Gastroesophageal sphincter (tissue), 4 donors: ENCODE data around the gene UBE2V1. TPM values are rescaled to one million over a fixed set of nuclear protein-coding genes. Genes with fewer than 3 reads are reported as not detected.

ENCODE experiments used
- ATAC-seq: fragments of 150-250 bp; one replicate; pipeline ENCODE4 v1.9.1; 2016; ENCODE audit warnings: mild to moderate bottlenecking, moderate library complexity
- H3K27ac ChIP-seq, 4 donors: fragments of 200-600 bp; sonication (generic) in 3 of 4; 1 replicate in 3 of 4; 2 replicates in 1 of 4; pipeline ENCODE4 v1.5.1; 2016 to 2019
- H3K27me3 ChIP-seq: fragments of 200-600 bp; sonication (generic); one replicate; pipeline ENCODE4 v1.5.1; 2019
- H3K36me3 ChIP-seq, 2 donors: fragments of 200-600 bp; sonication (generic); one replicate each; pipeline ENCODE4 v1.5.1; 2019; ENCODE audit warnings: control low read depth in 1 of 2
- H3K4me1 ChIP-seq, 3 donors: fragments of 200-600 bp; sonication (generic); 1 replicate in 2 of 3; 2 replicates in 1 of 3; pipeline ENCODE4 v1.5.1; 2016 to 2019; ENCODE audit warnings: control low read depth in 2 of 3
- H3K4me3 ChIP-seq, 2 donors: fragments of 200-600 bp; sonication (generic); one replicate each; pipeline ENCODE4 v1.5.1; 2019; ENCODE audit warnings: mild to moderate bottlenecking in 1 of 2, moderate library complexity in 1 of 2
- H3K9me3 ChIP-seq, 3 donors: fragments of 200-600 bp; sonication (generic); one replicate each; pipeline ENCODE4 v1.5.1; 2017 to 2019; ENCODE audit warnings: control low read depth in 2 of 3
- EP300 ChIP-seq: sonication (generic); formaldehyde crosslinking; IDR thresholded peaks from one replicate; pipeline ENCODE4 v1.6.1; 2017; ENCODE audit warnings: antibody characterized with exemption, mild to moderate bottlenecking
- POLR2A ChIP-seq, 2 donors: fragments of 450-650 bp; IDR thresholded peaks; one replicate each; pipeline ENCODE4 v1.6.1; 2017; ENCODE audit warnings: antibody characterized with exemption in 2 of 2, mild to moderate bottlenecking in 2 of 2, moderate library complexity in 1 of 2
- POLR2AphosphoS5 ChIP-seq: sonication (generic); formaldehyde crosslinking; IDR thresholded peaks from one replicate; pipeline ENCODE4 v1.6.1; 2017; ENCODE audit warnings: antibody characterized with exemption
- WGBS, 2 donors: methylation state at CpG; one replicate each; pipeline ENCODE4 v1.1.5; 2018; ENCODE audit warnings: low coverage in 1 of 2; 5-methylcytosine and 5-hydroxymethylcytosine counted together
- total RNA-seq, 4 donors: library from RNA; depleted of rRNA; stranded (reverse); fragments of >200 nt; gene quantifications; one replicate each; pipeline ENCODE4 v1.1.0, GENCODE V29; 2016
- TF ChIP-seq, protein P1 (sequence below), 4 experiments: fragments of 200-600 bp in 2 of 4; fragments of 450-650 bp in 2 of 4; sonication (generic) in 1 of 4; IDR thresholded peaks; one replicate each; pipeline ENCODE4 v1.5.1; 2017 to 2019; ENCODE audit warnings: antibody characterized with exemption in 4 of 4, mild to moderate bottlenecking in 2 of 4, moderate library complexity in 2 of 4

The UBE2V1 gene
- total RNA-seq, 4 donors from 2014 or later: 69.3 to 110 (median 87.9) TPM

- TF ChIP-seq, protein P1, sequence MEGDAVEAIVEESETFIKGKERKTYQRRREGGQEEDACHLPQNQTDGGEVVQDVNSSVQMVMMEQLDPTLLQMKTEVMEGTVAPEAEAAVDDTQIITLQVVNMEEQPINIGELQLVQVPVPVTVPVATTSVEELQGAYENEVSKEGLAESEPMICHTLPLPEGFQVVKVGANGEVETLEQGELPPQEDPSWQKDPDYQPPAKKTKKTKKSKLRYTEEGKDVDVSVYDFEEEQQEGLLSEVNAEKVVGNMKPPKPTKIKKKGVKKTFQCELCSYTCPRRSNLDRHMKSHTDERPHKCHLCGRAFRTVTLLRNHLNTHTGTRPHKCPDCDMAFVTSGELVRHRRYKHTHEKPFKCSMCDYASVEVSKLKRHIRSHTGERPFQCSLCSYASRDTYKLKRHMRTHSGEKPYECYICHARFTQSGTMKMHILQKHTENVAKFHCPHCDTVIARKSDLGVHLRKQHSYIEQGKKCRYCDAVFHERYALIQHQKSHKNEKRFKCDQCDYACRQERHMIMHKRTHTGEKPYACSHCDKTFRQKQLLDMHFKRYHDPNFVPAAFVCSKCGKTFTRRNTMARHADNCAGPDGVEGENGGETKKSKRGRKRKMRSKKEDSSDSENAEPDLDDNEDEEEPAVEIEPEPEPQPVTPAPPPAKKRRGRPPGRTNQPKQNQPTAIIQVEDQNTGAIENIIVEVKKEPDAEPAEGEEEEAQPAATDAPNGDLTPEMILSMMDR (IDR thresholded peaks at IDR 0.05): no peak
- no peak for TF ChIP-seq POLR2AphosphoS5
- no peak for TF ChIP-seq EP300
- no peak for TF ChIP-seq POLR2A (IDR thresholded peaks at IDR 0.05)
- Histone ChIP-seq H3K36me3 (no peaks in the 10 kb centered on the region), H3K4me3 (no peak overlapping the region), H3K27me3 (no peaks in the 10 kb centered on the region), H3K27ac (no peak overlapping the region), H3K9me3 (no peaks in the 10 kb centered on the region), H3K4me1 (peaks cover 0 to 24% (median 0%) of the 10 kb centered on the region in 3 donors)
- WGBS, 2 donors: 93% methylated on average over 3 of the region's 3 CpGs; no CpG with 5 or more reads in 1 of the 2 donors
- ATAC-seq: no peak
Observed at GRCh38 chr20:50036703-50037102, 76.2 kb downstream of the UBE2V1 start.

GRCh38 chr20:50034567-50035180, 78.3 kb downstream of the UBE2V1 start:
- no peaks in the 10 kb centered on the region for H3K9me3 ChIP-seq
- H3K4me3 ChIP-seq: no peak overlapping the region
- no peaks in the 10 kb centered on the region for H3K27me3 ChIP-seq
- WGBS, 2 donors: 40% methylated on average over 2 of the region's 9 CpGs; no CpG with 5 or more reads in 1 of the 2 donors
- TF ChIP-seq POLR2A (IDR thresholded peaks at IDR 0.05) (no peak), EP300 (no peak), POLR2AphosphoS5 (no peak)
- TF ChIP-seq, protein P1 (IDR thresholded peaks at IDR 0.05): no peak
- no peaks in the 10 kb centered on the region for H3K36me3 ChIP-seq
- peak overlapping the region in 3 of 4 donors; percentile 42 to 63 (median 55) for H3K27ac ChIP-seq
- peaks cover 0 to 42% (median 8%) of the 10 kb centered on the region in 3 donors for H3K4me1 ChIP-seq
- peak; percentile 37 for ATAC-seq

DNA sequence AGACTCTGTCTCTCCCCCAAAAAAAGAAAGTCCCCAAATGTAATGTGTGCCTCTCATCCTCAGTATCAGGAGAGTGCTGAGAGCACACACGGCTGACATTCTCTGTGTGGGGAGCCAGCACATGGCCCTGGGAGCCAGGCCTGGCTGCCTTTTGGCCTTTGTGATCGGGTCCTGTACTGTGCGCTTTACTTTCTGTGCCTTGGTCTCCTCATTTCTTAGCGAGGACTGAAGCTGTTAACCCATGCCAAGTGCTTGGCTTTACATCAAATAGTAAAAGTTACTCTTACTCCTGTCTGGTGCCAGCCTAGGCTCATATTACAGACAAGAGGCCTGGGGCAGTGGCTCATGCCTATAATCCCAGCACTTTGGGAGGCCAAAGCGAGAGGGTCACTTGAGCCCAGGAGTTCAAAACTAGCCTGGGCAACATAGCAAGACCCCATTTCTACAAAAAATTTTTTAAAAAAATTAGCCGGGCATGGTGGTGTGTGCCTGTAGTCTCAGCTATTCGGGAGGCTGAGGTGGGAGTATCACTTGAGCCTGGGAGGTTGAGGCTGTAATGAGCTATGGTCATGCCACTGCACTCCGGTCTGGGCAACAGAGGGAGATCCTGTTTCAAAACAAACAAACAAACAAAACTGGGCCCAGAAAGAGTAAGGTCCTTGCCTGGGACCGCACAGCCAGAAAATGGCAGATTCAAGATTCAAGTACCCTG, 79.8 kb downstream of the UBE2V1 start:
- H3K36me3 ChIP-seq: no peaks in the 10 kb centered on the region
- TF ChIP-seq POLR2A (IDR thresholded peaks at IDR 0.05) (no peak), POLR2AphosphoS5 (no peak), EP300 (no peak)
- TF ChIP-seq, protein P1 (IDR thresholded peaks at IDR 0.05): no peak
- H3K4me3 ChIP-seq: no peak overlapping the region
- H3K27ac ChIP-seq: peak overlapping the region in 2 of 4 donors; percentile 18 to 42
- peaks cover 0 to 55% (median 8%) of the 10 kb centered on the region in 3 donors for H3K4me1 ChIP-seq
- WGBS, 2 donors: 100% methylated on average over 2 of the region's 9 CpGs; no CpG with 5 or more reads in 1 of the 2 donors
- ATAC-seq: no peak
- no peaks in the 10 kb centered on the region for H3K9me3 ChIP-seq
- H3K27me3 ChIP-seq: no peaks in the 10 kb centered on the region

Other genes starting within 250 kb of the UBE2V1 start
- gene SPATA2, start 197.6 kb downstream of the UBE2V1 start, total RNA-seq: 1 to 10 TPM; 2.7 to 7.2 (median 4.9) TPM
- gene RNF114, start 176.8 kb downstream of the UBE2V1 start, total RNA-seq: 100 to 1,000 TPM in 2 of 4 donors, 10 to 100 TPM in 2; 80.3 to 109 (median 101) TPM
- 1 to 10 TPM in 3 of 4 donors, under 1 TPM in 1; 0.79 to 2.6 (median 1.2) TPM for gene SNAI1, start 130.2 kb downstream of the UBE2V1 start, total RNA-seq
- gene PEDS1, start 40.6 kb upstream of the UBE2V1 start, total RNA-seq: 10 to 100 TPM; 24.1 to 46.3 (median 31.8) TPM
- gene CEBPB, start 77.7 kb upstream of the UBE2V1 start, total RNA-seq: 100 to 1,000 TPM in 3 of 4 donors, 10 to 100 TPM in 1; 85.2 to 125 (median 108) TPM